ENCODE results near the gene TMEM132E. TPM values are rescaled to one million over a fixed set of nuclear protein-coding genes. Genes with fewer than 3 reads are reported as not detected.
A peak's percentile ranks its signal among the peaks of the same experiment; 100 is the strongest.

The TMEM132E gene
- total RNA-seq, 1 donor = not detected

- TF ChIP-seq CTCF (IDR thresholded peaks at IDR 0.05; ENCODE audit: insufficient read depth, low read depth, low read length) = no peak
- no peak overlapping the region for H3K4me3 ChIP-seq (ENCODE audit: low read depth, low read length)
- DNase-seq (ENCODE audit: low read depth) = no peak
Observed at GRCh38 chr17:34578656-34579016, 746 bp upstream of the TMEM132E start.

- H3K4me3 ChIP-seq (ENCODE audit: low read depth, low read length) = no peak overlapping the region
- DNase-seq (ENCODE audit: low read depth) = peak; percentile 3
- no peak for TF ChIP-seq CTCF (IDR thresholded peaks at IDR 0.05; ENCODE audit: insufficient read depth, low read depth, low read length)
Observed at GRCh38 chr17:34579979-34580684, 750 bp downstream of the TMEM132E start.

DNA sequence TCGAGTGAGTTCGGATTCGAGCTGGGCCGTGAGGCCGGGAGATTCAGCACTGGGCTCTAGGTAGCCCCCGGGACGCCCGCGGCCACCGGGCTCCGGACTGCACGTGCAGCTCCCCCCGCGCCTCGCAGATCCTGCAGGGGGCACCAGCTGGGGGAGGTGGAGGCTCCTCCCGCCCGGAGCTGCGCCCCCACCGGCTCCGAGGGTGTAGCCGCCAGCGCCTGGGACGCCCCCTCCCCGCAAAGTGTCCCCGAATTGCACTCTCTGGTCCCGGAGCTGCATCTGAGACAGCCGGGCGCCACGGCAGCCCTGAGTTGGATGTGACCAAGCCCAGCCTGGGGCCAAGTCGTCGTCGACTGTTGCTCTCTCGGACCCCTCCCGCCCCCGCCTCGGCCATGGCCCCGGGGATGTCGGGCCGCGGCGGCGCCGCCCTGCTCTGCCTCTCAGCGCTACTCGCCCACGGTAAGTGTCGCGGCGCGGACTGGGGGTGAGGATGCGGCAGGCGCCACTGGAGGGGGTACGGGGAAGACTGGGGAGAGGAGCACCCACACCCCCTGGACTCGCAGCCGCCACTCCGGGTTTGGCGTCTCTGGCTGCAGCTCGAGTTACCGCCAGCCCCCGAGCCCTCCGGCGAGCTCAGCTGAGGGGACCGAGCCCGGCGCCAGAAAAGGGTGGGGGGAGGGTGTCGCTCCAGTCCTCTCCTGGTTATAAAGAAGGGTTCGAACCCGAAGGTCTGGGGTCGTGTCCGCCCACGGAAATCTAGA, 1.5 kb downstream of the TMEM132E start:
- H3K4me3 ChIP-seq (ENCODE audit: low read depth, low read length) = no peak overlapping the region
- DNase-seq (ENCODE audit: low read depth) = no peak
- no peak for TF ChIP-seq CTCF (IDR thresholded peaks at IDR 0.05; ENCODE audit: insufficient read depth, low read depth, low read length)

DNA sequence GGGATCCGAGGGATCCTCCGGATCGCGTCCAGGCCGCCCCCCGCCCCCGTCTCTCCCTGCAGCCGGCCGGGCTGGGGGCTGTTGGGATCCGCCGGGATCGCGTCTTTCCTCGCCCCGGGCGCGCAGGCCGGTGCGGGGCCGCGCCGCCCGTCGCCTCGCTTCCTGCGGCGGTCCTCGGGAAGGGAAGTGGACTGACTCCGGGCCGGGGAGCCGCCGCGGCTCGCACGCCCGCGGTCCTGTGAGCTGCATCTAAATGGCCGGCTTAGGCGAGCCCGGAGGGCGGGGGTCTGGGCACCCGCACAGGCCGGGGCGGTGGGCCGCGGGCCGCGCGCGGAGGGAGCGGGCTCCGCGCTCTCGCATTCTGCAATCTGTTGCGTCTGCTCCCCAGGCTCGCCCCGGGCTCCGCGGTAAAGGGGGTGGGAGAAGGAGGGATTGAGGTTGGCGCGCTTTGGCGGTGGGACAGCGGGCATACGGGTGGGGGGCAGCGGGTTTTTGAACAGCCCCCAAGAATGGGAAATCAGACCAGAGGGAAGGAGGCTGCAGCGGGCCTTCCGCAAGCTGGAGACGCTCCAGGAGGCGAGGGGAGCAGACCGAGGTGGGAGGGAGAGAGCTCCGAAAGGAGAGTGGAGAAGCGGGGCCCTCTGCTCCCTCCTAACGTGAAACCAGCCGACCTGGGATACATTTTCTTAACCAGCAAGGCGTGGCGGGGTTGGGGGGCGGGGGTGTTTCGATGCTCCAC, 2.2 kb downstream of the TMEM132E start:
- TF ChIP-seq CTCF (IDR thresholded peaks at IDR 0.05; ENCODE audit: insufficient read depth, low read depth, low read length) = no peak
- H3K4me3 ChIP-seq (ENCODE audit: low read depth, low read length) = no peak overlapping the region
- no peak for DNase-seq (ENCODE audit: low read depth)

GRCh38 chr17:34582185-34582900, 3.0 kb downstream of the TMEM132E start:
- TF ChIP-seq CTCF (IDR thresholded peaks at IDR 0.05; ENCODE audit: insufficient read depth, low read depth, low read length) = no peak
- no peak for DNase-seq (ENCODE audit: low read depth)
- no peak overlapping the region for H3K4me3 ChIP-seq (ENCODE audit: low read depth, low read length)

DNA sequence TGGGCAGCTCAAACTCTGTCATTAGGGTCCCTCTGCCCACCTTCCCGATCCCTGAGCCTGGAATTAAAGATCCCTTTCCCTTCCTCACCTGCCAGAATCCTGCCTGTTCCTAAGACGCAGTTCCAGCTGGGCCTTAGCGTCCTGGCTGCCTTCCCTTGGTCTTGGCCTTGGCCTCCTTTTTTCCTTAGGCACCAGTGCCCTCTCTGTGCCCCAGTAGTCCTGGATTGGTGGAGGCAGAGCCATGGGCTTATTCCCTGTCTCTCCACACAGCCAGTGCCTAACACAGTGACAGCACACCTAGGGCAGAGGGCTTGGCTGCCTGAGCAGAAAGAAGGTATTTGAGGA, 3.5 kb downstream of the TMEM132E start:
- H3K4me3 ChIP-seq (ENCODE audit: low read depth, low read length) = no peak overlapping the region
- no peak for TF ChIP-seq CTCF (IDR thresholded peaks at IDR 0.05; ENCODE audit: insufficient read depth, low read depth, low read length)
- no peak for DNase-seq (ENCODE audit: low read depth)

All from fibroblast of villous mesenchyme (primary cell).